GM23338 (cell line): ENCODE data around the gene MXRA5. TPM values are rescaled to one million over a fixed set of nuclear protein-coding genes. Genes with fewer than 3 reads are reported as not detected.
"Not testable (repeated sequence)": the region's sequence is repeated elsewhere in the genome, so short reads cannot be mapped to it uniquely, and the experiment has no call there.

Experiments used
- ATAC-seq: fragments of 200-7000 bp; cut with Tn5 transposase; 3 replicates; pipeline ENCODE4 v1.9.1; 2020
- DNase-seq: peaks from one replicate; pipeline ENCODE4 v3.0.0-alpha.2; 2015; ENCODE audit warnings: low spot score
- H2AFZ ChIP-seq: fragments of 200-600 bp; sonication (generic); 2 replicates; pipeline ENCODE4 v1.8.0; 2016; ENCODE audit warnings: antibody characterized with exemption, mild to moderate bottlenecking, moderate library complexity
- H3F3A ChIP-seq: fragments of 200-600 bp; sonication (generic); replicated peaks from 2 replicates; pipeline ENCODE4 v1.8.0; 2017; ENCODE audit warnings: antibody characterized with exemption, mixed run types, low read depth
- H3K27ac ChIP-seq: fragments of 200-600 bp; sonication (generic); 2 replicates; pipeline ENCODE4 v1.6.1; 2016; ENCODE audit warnings: low read depth
- H3K27me3 ChIP-seq: fragments of 200-600 bp; sonication (generic); 2 replicates; pipeline ENCODE4 v1.8.0; 2016; ENCODE audit warnings: mild to moderate bottlenecking, mixed run types, moderate library complexity; ENCODE audit not compliant: insufficient read depth
- H3K36me3 ChIP-seq: fragments of 200-600 bp; sonication (generic); 2 replicates; pipeline ENCODE4 v1.8.0; 2016; ENCODE audit warnings: mild to moderate bottlenecking; ENCODE audit not compliant: insufficient read depth
- H3K4me1 ChIP-seq: fragments of 200-600 bp; sonication (generic); 2 replicates; pipeline ENCODE4 v1.8.0; 2016; ENCODE audit warnings: mild to moderate bottlenecking, moderate library complexity; ENCODE audit not compliant: insufficient read depth
- H3K4me2 ChIP-seq: fragments of 200-600 bp; sonication (generic); 2 replicates; pipeline ENCODE4 v1.7.1; 2017; ENCODE audit warnings: mixed run types
- H3K4me3 ChIP-seq: fragments of 200-600 bp; sonication (generic); 2 replicates; pipeline ENCODE4 v1.6.1; 2016; ENCODE audit warnings: mixed run types
- H3K79me2 ChIP-seq: fragments of 200-600 bp; sonication (generic); replicated peaks from 2 replicates; pipeline ENCODE4 v1.8.0; 2017; ENCODE audit warnings: mild to moderate bottlenecking; ENCODE audit not compliant: insufficient read depth
- H3K9me2 ChIP-seq: fragments of 200-600 bp; sonication (generic); 2 replicates; pipeline ENCODE4 v1.8.0; 2017; ENCODE audit not compliant: insufficient read depth
- H4K20me1 ChIP-seq: fragments of 200-600 bp; sonication (generic); replicated peaks from 2 replicates; pipeline ENCODE4 v1.8.0; 2017; ENCODE audit warnings: mild to moderate bottlenecking; ENCODE audit not compliant: insufficient read depth
- H3K27ac Mint-ChIP-seq: 2 replicates; pipeline ENCODE4 v1.8.0; 2020; ENCODE audit warnings: inconsistent platforms, mild to moderate bottlenecking, moderate library complexity, mixed read lengths
- H3K27me3 Mint-ChIP-seq: 3 replicates; pipeline ENCODE4 v1.8.0; 2022; ENCODE audit warnings: low read depth, mild to moderate bottlenecking, moderate library complexity, mixed read lengths, inconsistent platforms; ENCODE audit not compliant: insufficient read depth, poor library complexity
- H3K36me3 Mint-ChIP-seq: 3 replicates; pipeline ENCODE4 v1.8.0; 2021; ENCODE audit warnings: low read depth, mild to moderate bottlenecking, inconsistent platforms, moderate library complexity, mixed read lengths
- H3K4me1 Mint-ChIP-seq: 3 replicates; pipeline ENCODE4 v1.8.0; 2020; ENCODE audit warnings: mild to moderate bottlenecking, inconsistent platforms, mixed read lengths
- H3K4me3 Mint-ChIP-seq: 3 replicates; pipeline ENCODE4 v1.8.0; 2021; ENCODE audit warnings: moderate library complexity, mild to moderate bottlenecking, inconsistent platforms, mixed read lengths
- H3K9me3 Mint-ChIP-seq: 3 replicates; pipeline ENCODE4 v1.8.0; 2020; ENCODE audit warnings: moderate library complexity, mild to moderate bottlenecking, inconsistent platforms, mixed read lengths
- CREB1 ChIP-seq: fragments of 250-450 bp; sonication (Bioruptor Pico); IDR thresholded peaks from 2 replicates; pipeline ENCODE4 v1.5.0; 2020; ENCODE audit warnings: low read depth, mild to moderate bottlenecking, moderate library complexity
- EZH2phosphoT487 ChIP-seq: fragments of 200-600 bp; sonication (generic); IDR thresholded peaks from one replicate; pipeline ENCODE4 v1.8.1; 2018; ENCODE audit warnings: antibody characterized with exemption; ENCODE audit not compliant: unreplicated experiment
- JUNB ChIP-seq: IDR thresholded peaks from one replicate; pipeline ENCODE4 v1.6.1; 2016; ENCODE audit warnings: antibody characterized with exemption; ENCODE audit not compliant: unreplicated experiment
- POLR2AphosphoS5 ChIP-seq: IDR thresholded peaks from 2 replicates; pipeline ENCODE4 v1.6.1; 2016; ENCODE audit warnings: antibody characterized with exemption, low read depth
- STAT1 ChIP-seq: IDR thresholded peaks from one replicate; pipeline ENCODE4 v1.6.1; 2016; ENCODE audit warnings: antibody characterized with exemption; ENCODE audit not compliant: unreplicated experiment
- ZNF331 ChIP-seq: fragments of 250-450 bp; sonication (Bioruptor Pico); IDR thresholded peaks from 2 replicates; pipeline ENCODE4 v1.5.0; 2020; ENCODE audit warnings: low read depth, mild to moderate bottlenecking, moderate library complexity
- polyA plus RNA-seq: library from polyadenylated mRNA; unstranded; fragments of >200 nt; fragmentation: Nextera tagmentation; extraction: Ambion mirVana; gene quantifications from 2 replicates; pipeline ENCODE4 v1.2.1, GENCODE V29; 2016
- total RNA-seq: library from RNA; depleted of rRNA; stranded (reverse); fragments of >200 nt; shearing (Covaris generic); gene quantifications from 2 replicates; pipeline ENCODE4 v1.2.3, GENCODE V29; 2014
- TF ChIP-seq, protein P1 (sequence below): fragments of 250-450 bp; sonication (Bioruptor Pico); IDR thresholded peaks from 2 replicates; pipeline ENCODE4 v1.5.0; 2020; ENCODE audit warnings: mild to moderate bottlenecking, moderate library complexity
- TF ChIP-seq, protein P2 (sequence below): IDR thresholded peaks from 2 replicates; pipeline ENCODE4 v1.6.1; 2016; ENCODE audit warnings: antibody characterized with exemption
- TF ChIP-seq, protein P3 (sequence below), 2 experiments: fragments of 200-600 bp in 1 of 2; sonication (generic) in 1 of 2; conservative IDR thresholded peaks; 2 replicates each; pipeline versions ENCODE4 v1.5.1 to v1.6.1; 2016 to 2017; ENCODE audit warnings: antibody characterized with exemption in 2 of 2, low read depth in 2 of 2, mild to moderate bottlenecking in 2 of 2, moderate library complexity in 1 of 2
- TF ChIP-seq, protein P4 (sequence below): IDR thresholded peaks from one replicate; pipeline ENCODE4 v1.6.1; 2018; ENCODE audit warnings: antibody characterized with exemption; ENCODE audit not compliant: unreplicated experiment

Gene MXRA5
- total and polyA plus RNA-seq, 2 experiments from 2014 or later, result 0.45 to 2.6 TPM

DNA sequence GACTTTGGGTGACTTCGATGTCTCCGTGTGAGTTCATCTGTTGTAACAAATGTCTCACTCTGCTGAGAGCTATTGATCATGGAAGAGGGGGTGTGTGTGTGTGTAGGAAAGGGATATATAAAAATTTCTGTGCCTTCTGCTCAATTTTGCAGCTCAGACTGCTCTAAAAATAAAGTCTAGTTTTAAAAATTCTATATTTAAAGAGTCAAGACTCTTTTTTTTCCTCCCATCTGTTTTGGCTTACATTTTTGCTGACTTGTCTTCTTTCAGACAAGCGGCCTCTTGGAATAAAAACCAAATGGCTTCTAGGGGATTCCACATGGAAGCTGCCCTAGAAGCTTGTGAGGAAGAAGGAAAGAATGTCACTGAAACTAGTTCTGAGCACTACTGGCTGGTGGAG, 6.3 kb upstream of the MXRA5 start:
- H3K9me3 Mint-ChIP-seq, H3K27ac Mint-ChIP-seq, H3K36me3 Mint-ChIP-seq, H2AFZ ChIP-seq, H3K4me3 ChIP-seq, H3K4me1 ChIP-seq, H3K36me3 ChIP-seq, H3F3A ChIP-seq, ATAC-seq, H3K79me2 ChIP-seq, H3K9me2 ChIP-seq, H3K4me2 ChIP-seq, H3K4me3 Mint-ChIP-seq, H3K27me3 Mint-ChIP-seq, DNase-seq, H3K27me3 ChIP-seq, H4K20me1 ChIP-seq, H3K27ac ChIP-seq, H3K4me1 Mint-ChIP-seq: not testable (repeated sequence)

DNA sequence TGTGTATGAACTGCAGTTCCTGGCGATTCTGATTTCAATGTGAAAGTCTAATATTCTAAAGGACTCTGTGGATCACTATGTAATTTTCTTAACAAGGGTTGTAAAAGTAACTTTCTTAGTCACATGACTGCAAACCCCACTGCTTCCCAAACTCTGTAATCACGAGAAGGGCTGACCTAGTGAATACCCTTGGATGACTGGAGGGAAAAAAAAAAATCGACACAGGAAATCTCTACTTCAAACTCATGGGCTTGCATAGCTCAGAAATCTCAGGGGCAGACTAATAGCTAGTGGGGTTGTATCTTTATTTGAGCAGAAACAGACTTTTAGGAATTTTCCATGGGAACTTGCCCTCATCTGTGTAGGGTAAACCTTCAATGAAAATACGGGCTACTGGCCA, 4.8 kb upstream of the MXRA5 start:
- Mint-ChIP-seq H3K36me3 (no peaks in the 10 kb centered on the region), H3K4me3 (no peak overlapping the region), H3K27me3 (peaks cover 3% of the 10 kb centered on the region), H3K4me1 (no peaks in the 10 kb centered on the region), H3K27ac (no peak overlapping the region), H3K9me3 (peaks cover 5% of the 10 kb centered on the region; the same call in 1 of the 3 replicates)
- Histone ChIP-seq H3K9me2 (no peaks in the 10 kb centered on the region), H3K4me3 (no peak overlapping the region), H2AFZ (no peak overlapping the region), H3K4me2 (no peak overlapping the region), H3K36me3 (no peaks in the 10 kb centered on the region), H3K27me3 (peaks cover 12% of the 10 kb centered on the region; the same call in 1 of the 2 replicates), H3F3A (no peaks in the 10 kb centered on the region), H4K20me1 (no peaks in the 10 kb centered on the region), H3K79me2 (no peaks in the 10 kb centered on the region), H3K27ac (no peak overlapping the region), H3K4me1 (no peaks in the 10 kb centered on the region)
- no peak for ATAC-seq
- DNase-seq, result no peak
- TF ChIP-seq JUNB, result no peak
- TF ChIP-seq CREB1, result no peak
- TF ChIP-seq, protein P1, sequence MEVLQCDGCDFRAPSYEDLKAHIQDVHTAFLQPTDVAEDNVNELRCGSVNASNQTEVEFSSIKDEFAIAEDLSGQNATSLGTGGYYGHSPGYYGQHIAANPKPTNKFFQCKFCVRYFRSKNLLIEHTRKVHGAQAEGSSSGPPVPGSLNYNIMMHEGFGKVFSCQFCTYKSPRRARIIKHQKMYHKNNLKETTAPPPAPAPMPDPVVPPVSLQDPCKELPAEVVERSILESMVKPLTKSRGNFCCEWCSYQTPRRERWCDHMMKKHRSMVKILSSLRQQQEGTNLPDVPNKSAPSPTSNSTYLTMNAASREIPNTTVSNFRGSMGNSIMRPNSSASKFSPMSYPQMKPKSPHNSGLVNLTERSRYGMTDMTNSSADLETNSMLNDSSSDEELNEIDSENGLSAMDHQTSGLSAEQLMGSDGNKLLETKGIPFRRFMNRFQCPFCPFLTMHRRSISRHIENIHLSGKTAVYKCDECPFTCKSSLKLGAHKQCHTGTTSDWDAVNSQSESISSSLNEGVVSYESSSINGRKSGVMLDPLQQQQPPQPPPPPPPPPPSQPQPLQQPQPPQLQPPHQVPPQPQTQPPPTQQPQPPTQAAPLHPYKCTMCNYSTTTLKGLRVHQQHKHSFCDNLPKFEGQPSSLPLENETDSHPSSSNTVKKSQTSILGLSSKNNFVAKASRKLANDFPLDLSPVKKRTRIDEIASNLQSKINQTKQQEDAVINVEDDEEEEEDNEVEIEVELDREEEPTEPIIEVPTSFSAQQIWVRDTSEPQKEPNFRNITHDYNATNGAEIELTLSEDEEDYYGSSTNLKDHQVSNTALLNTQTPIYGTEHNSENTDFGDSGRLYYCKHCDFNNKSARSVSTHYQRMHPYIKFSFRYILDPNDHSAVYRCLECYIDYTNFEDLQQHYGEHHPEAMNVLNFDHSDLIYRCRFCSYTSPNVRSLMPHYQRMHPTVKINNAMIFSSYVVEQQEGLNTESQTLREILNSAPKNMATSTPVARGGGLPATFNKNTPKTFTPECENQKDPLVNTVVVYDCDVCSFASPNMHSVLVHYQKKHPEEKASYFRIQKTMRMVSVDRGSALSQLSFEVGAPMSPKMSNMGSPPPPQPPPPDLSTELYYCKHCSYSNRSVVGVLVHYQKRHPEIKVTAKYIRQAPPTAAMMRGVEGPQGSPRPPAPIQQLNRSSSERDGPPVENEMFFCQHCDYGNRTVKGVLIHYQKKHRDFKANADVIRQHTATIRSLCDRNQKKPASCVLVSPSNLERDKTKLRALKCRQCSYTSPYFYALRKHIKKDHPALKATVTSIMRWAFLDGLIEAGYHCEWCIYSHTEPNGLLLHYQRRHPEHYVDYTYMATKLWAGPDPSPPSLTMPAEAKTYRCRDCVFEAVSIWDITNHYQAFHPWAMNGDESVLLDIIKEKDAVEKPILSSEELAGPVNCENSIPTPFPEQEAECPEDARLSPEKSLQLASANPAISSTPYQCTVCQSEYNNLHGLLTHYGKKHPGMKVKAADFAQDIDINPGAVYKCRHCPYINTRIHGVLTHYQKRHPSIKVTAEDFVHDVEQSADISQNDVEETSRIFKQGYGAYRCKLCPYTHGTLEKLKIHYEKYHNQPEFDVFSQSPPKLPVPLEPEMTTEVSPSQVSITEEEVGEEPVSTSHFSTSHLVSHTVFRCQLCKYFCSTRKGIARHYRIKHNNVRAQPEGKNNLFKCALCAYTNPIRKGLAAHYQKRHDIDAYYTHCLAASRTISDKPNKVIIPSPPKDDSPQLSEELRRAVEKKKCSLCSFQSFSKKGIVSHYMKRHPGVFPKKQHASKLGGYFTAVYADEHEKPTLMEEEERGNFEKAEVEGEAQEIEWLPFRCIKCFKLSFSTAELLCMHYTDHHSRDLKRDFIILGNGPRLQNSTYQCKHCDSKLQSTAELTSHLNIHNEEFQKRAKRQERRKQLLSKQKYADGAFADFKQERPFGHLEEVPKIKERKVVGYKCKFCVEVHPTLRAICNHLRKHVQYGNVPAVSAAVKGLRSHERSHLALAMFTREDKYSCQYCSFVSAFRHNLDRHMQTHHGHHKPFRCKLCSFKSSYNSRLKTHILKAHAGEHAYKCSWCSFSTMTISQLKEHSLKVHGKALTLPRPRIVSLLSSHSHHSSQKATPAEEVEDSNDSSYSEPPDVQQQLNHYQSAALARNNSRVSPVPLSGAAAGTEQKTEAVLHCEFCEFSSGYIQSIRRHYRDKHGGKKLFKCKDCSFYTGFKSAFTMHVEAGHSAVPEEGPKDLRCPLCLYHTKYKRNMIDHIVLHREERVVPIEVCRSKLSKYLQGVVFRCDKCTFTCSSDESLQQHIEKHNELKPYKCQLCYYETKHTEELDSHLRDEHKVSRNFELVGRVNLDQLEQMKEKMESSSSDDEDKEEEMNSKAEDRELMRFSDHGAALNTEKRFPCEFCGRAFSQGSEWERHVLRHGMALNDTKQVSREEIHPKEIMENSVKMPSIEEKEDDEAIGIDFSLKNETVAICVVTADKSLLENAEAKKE (CRISPR knock-in tag), result no peak
- no peak for TF ChIP-seq STAT1
- TF ChIP-seq EZH2phosphoT487, result no peak
- TF ChIP-seq, protein P2, sequence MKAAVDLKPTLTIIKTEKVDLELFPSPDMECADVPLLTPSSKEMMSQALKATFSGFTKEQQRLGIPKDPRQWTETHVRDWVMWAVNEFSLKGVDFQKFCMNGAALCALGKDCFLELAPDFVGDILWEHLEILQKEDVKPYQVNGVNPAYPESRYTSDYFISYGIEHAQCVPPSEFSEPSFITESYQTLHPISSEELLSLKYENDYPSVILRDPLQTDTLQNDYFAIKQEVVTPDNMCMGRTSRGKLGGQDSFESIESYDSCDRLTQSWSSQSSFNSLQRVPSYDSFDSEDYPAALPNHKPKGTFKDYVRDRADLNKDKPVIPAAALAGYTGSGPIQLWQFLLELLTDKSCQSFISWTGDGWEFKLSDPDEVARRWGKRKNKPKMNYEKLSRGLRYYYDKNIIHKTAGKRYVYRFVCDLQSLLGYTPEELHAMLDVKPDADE, result no peak
- TF ChIP-seq, protein P3, sequence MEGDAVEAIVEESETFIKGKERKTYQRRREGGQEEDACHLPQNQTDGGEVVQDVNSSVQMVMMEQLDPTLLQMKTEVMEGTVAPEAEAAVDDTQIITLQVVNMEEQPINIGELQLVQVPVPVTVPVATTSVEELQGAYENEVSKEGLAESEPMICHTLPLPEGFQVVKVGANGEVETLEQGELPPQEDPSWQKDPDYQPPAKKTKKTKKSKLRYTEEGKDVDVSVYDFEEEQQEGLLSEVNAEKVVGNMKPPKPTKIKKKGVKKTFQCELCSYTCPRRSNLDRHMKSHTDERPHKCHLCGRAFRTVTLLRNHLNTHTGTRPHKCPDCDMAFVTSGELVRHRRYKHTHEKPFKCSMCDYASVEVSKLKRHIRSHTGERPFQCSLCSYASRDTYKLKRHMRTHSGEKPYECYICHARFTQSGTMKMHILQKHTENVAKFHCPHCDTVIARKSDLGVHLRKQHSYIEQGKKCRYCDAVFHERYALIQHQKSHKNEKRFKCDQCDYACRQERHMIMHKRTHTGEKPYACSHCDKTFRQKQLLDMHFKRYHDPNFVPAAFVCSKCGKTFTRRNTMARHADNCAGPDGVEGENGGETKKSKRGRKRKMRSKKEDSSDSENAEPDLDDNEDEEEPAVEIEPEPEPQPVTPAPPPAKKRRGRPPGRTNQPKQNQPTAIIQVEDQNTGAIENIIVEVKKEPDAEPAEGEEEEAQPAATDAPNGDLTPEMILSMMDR (conservative IDR thresholded peaks at IDR 0.05; ENCODE audit: low read depth in 2 of 2), result no peak
- no peak for TF ChIP-seq ZNF331 (CRISPR knock-in tag)
- TF ChIP-seq POLR2AphosphoS5, result no peak
- TF ChIP-seq, protein P4, sequence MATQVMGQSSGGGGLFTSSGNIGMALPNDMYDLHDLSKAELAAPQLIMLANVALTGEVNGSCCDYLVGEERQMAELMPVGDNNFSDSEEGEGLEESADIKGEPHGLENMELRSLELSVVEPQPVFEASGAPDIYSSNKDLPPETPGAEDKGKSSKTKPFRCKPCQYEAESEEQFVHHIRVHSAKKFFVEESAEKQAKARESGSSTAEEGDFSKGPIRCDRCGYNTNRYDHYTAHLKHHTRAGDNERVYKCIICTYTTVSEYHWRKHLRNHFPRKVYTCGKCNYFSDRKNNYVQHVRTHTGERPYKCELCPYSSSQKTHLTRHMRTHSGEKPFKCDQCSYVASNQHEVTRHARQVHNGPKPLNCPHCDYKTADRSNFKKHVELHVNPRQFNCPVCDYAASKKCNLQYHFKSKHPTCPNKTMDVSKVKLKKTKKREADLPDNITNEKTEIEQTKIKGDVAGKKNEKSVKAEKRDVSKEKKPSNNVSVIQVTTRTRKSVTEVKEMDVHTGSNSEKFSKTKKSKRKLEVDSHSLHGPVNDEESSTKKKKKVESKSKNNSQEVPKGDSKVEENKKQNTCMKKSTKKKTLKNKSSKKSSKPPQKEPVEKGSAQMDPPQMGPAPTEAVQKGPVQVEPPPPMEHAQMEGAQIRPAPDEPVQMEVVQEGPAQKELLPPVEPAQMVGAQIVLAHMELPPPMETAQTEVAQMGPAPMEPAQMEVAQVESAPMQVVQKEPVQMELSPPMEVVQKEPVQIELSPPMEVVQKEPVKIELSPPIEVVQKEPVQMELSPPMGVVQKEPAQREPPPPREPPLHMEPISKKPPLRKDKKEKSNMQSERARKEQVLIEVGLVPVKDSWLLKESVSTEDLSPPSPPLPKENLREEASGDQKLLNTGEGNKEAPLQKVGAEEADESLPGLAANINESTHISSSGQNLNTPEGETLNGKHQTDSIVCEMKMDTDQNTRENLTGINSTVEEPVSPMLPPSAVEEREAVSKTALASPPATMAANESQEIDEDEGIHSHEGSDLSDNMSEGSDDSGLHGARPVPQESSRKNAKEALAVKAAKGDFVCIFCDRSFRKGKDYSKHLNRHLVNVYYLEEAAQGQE, result no peak
